GM23338 (cell line): ENCODE measurements around the gene SOX9. TPM values are rescaled to one million over a fixed set of nuclear protein-coding genes. Genes with fewer than 3 reads are reported as not detected.

Experiments
- ATAC-seq: fragments of 200-7000 bp; cut with Tn5 transposase; 3 replicates; pipeline ENCODE4 v1.9.1; 2020
- DNase-seq: peaks from one replicate; pipeline ENCODE4 v3.0.0-alpha.2; 2015; ENCODE audit warnings: low spot score
- H2AFZ ChIP-seq: fragments of 200-600 bp; sonication (generic); 2 replicates; pipeline ENCODE4 v1.8.0; 2016; ENCODE audit warnings: antibody characterized with exemption, mild to moderate bottlenecking, moderate library complexity
- H3F3A ChIP-seq: fragments of 200-600 bp; sonication (generic); replicated peaks from 2 replicates; pipeline ENCODE4 v1.8.0; 2017; ENCODE audit warnings: antibody characterized with exemption, mixed run types, low read depth
- H3K27ac ChIP-seq: fragments of 200-600 bp; sonication (generic); 2 replicates; pipeline ENCODE4 v1.6.1; 2016; ENCODE audit warnings: low read depth
- H3K27me3 ChIP-seq: fragments of 200-600 bp; sonication (generic); 2 replicates; pipeline ENCODE4 v1.8.0; 2016; ENCODE audit warnings: mild to moderate bottlenecking, mixed run types, moderate library complexity; ENCODE audit not compliant: insufficient read depth
- H3K36me3 ChIP-seq: fragments of 200-600 bp; sonication (generic); 2 replicates; pipeline ENCODE4 v1.8.0; 2016; ENCODE audit warnings: mild to moderate bottlenecking; ENCODE audit not compliant: insufficient read depth
- H3K4me1 ChIP-seq: fragments of 200-600 bp; sonication (generic); 2 replicates; pipeline ENCODE4 v1.8.0; 2016; ENCODE audit warnings: mild to moderate bottlenecking, moderate library complexity; ENCODE audit not compliant: insufficient read depth
- H3K4me2 ChIP-seq: fragments of 200-600 bp; sonication (generic); 2 replicates; pipeline ENCODE4 v1.7.1; 2017; ENCODE audit warnings: mixed run types
- H3K4me3 ChIP-seq: fragments of 200-600 bp; sonication (generic); 2 replicates; pipeline ENCODE4 v1.6.1; 2016; ENCODE audit warnings: mixed run types
- H3K79me2 ChIP-seq: fragments of 200-600 bp; sonication (generic); replicated peaks from 2 replicates; pipeline ENCODE4 v1.8.0; 2017; ENCODE audit warnings: mild to moderate bottlenecking; ENCODE audit not compliant: insufficient read depth
- H3K9me2 ChIP-seq: fragments of 200-600 bp; sonication (generic); 2 replicates; pipeline ENCODE4 v1.8.0; 2017; ENCODE audit not compliant: insufficient read depth
- H4K20me1 ChIP-seq: fragments of 200-600 bp; sonication (generic); replicated peaks from 2 replicates; pipeline ENCODE4 v1.8.0; 2017; ENCODE audit warnings: mild to moderate bottlenecking; ENCODE audit not compliant: insufficient read depth
- H3K27ac Mint-ChIP-seq: 2 replicates; pipeline ENCODE4 v1.8.0; 2020; ENCODE audit warnings: inconsistent platforms, mild to moderate bottlenecking, moderate library complexity, mixed read lengths
- H3K27me3 Mint-ChIP-seq: 3 replicates; pipeline ENCODE4 v1.8.0; 2022; ENCODE audit warnings: low read depth, mild to moderate bottlenecking, moderate library complexity, mixed read lengths, inconsistent platforms; ENCODE audit not compliant: insufficient read depth, poor library complexity
- H3K36me3 Mint-ChIP-seq: 3 replicates; pipeline ENCODE4 v1.8.0; 2021; ENCODE audit warnings: low read depth, mild to moderate bottlenecking, inconsistent platforms, moderate library complexity, mixed read lengths
- H3K4me1 Mint-ChIP-seq: 3 replicates; pipeline ENCODE4 v1.8.0; 2020; ENCODE audit warnings: mild to moderate bottlenecking, inconsistent platforms, mixed read lengths
- H3K4me3 Mint-ChIP-seq: 3 replicates; pipeline ENCODE4 v1.8.0; 2021; ENCODE audit warnings: moderate library complexity, mild to moderate bottlenecking, inconsistent platforms, mixed read lengths
- H3K9me3 Mint-ChIP-seq: 3 replicates; pipeline ENCODE4 v1.8.0; 2020; ENCODE audit warnings: moderate library complexity, mild to moderate bottlenecking, inconsistent platforms, mixed read lengths
- CTCF ChIP-seq, 2 experiments: fragments of 200-600 bp in 1 of 2; sonication (generic) in 1 of 2; conservative IDR thresholded peaks; 2 replicates each; pipeline versions ENCODE4 v1.5.1 to v1.6.1; 2016 to 2017; ENCODE audit warnings: antibody characterized with exemption in 2 of 2, low read depth in 2 of 2, mild to moderate bottlenecking in 2 of 2, moderate library complexity in 1 of 2
- EZH2 ChIP-seq: fragments of 200-600 bp; sonication (generic); IDR thresholded peaks from one replicate; pipeline ENCODE4 v1.8.0; 2017; ENCODE audit warnings: antibody characterized with exemption, mild to moderate bottlenecking, low read depth; ENCODE audit not compliant: unreplicated experiment
- NANOG ChIP-seq: IDR thresholded peaks from 2 replicates; pipeline ENCODE4 v1.6.1; 2016; ENCODE audit warnings: antibody characterized with exemption, borderline replicate concordance
- REST ChIP-seq: IDR thresholded peaks from one replicate; pipeline ENCODE4 v1.6.1; 2018; ENCODE audit warnings: antibody characterized with exemption; ENCODE audit not compliant: unreplicated experiment
- ZNF331 ChIP-seq: fragments of 250-450 bp; sonication (Bioruptor Pico); IDR thresholded peaks from 2 replicates; pipeline ENCODE4 v1.5.0; 2020; ENCODE audit warnings: low read depth, mild to moderate bottlenecking, moderate library complexity
- ZNF462 ChIP-seq: fragments of 250-450 bp; sonication (Bioruptor Pico); IDR thresholded peaks from 2 replicates; pipeline ENCODE4 v1.5.0; 2020; ENCODE audit warnings: mild to moderate bottlenecking, moderate library complexity
- polyA plus RNA-seq: library from polyadenylated mRNA; unstranded; fragments of >200 nt; fragmentation: Nextera tagmentation; extraction: Ambion mirVana; gene quantifications from 2 replicates; pipeline ENCODE4 v1.2.1, GENCODE V29; 2016
- total RNA-seq: library from RNA; depleted of rRNA; stranded (reverse); fragments of >200 nt; shearing (Covaris generic); gene quantifications from 2 replicates; pipeline ENCODE4 v1.2.3, GENCODE V29; 2014

Gene SOX9
- total and polyA plus RNA-seq, 2 experiments from 2014 or later: 4.4 TPM

GRCh38 chr17:72117535-72118334 is 3.1 kb upstream of the SOX9 start:
- no peak for TF ChIP-seq ZNF462 (CRISPR knock-in tag)
- TF ChIP-seq EZH2: peak; percentile 66
- H3K4me1 Mint-ChIP-seq: peaks cover 30% of the 10 kb centered on the region
- no peak for ATAC-seq
- no peak overlapping the region for H3K27ac Mint-ChIP-seq
- H2AFZ ChIP-seq: peak overlapping the region; percentile 90
- H3K27me3 Mint-ChIP-seq: peaks cover 72% of the 10 kb centered on the region
- H3K9me2 ChIP-seq: no peaks in the 10 kb centered on the region
- no peaks in the 10 kb centered on the region for H3K9me3 Mint-ChIP-seq
- H4K20me1 ChIP-seq: no peaks in the 10 kb centered on the region
- H3K4me3 ChIP-seq: peak overlapping the region; percentile 83
- peaks cover 25% of the 10 kb centered on the region for H3K4me1 ChIP-seq
- no peaks in the 10 kb centered on the region for H3K36me3 ChIP-seq
- peaks cover 7% of the 10 kb centered on the region; the same call in 1 of the 2 replicates for H3F3A ChIP-seq
- DNase-seq: peak; percentile 55
- peaks cover 92% of the 10 kb centered on the region for H3K27me3 ChIP-seq
- H3K4me3 Mint-ChIP-seq: peak overlapping the region; percentile 79
- 0 out of 2 replicates have a peak, but pooled peaks cover 3% of the 10 kb centered on the region for H3K79me2 ChIP-seq
- H3K27ac ChIP-seq: no peak overlapping the region
- peaks cover 3% of the 10 kb centered on the region for H3K36me3 Mint-ChIP-seq
- H3K4me2 ChIP-seq: peak overlapping the region; percentile 85

- H3K27me3 ChIP-seq: peaks cover 96% of the 10 kb centered on the region
- Mint-ChIP-seq H3K27ac (no peak overlapping the region), H3K27me3 (peaks cover 71% of the 10 kb centered on the region), H3K9me3 (no peaks in the 10 kb centered on the region), H3K4me3 (peak overlapping the region; percentile 97), H3K36me3 (peaks cover 11% of the 10 kb centered on the region), H3K4me1 (peaks cover 36% of the 10 kb centered on the region)
- peaks cover 7% of the 10 kb centered on the region; the same call in 1 of the 2 replicates for H3F3A ChIP-seq
- H4K20me1 ChIP-seq: no peaks in the 10 kb centered on the region
- ATAC-seq: no peak
- peak overlapping the region; percentile 83 for H3K4me3 ChIP-seq
- peaks cover 25% of the 10 kb centered on the region for H3K4me1 ChIP-seq
- TF ChIP-seq EZH2 (peak; percentile 62), REST (no peak), CTCF (conservative IDR thresholded peaks at IDR 0.05; ENCODE audit: low read depth in 2 of 2) (peak; percentile 81 to 93), NANOG (no peak), ZNF331 (no peak)
- H3K27ac ChIP-seq: no peak overlapping the region
- peak overlapping the region; percentile 93 for H3K4me2 ChIP-seq
- H3K36me3 ChIP-seq: no peaks in the 10 kb centered on the region
- 0 out of 2 replicates have a peak, but pooled peaks cover 9% of the 10 kb centered on the region for H3K79me2 ChIP-seq
- H2AFZ ChIP-seq: peak overlapping the region; percentile 90
- no peaks in the 10 kb centered on the region for H3K9me2 ChIP-seq
- peak; percentile 78 for DNase-seq
Observed at GRCh38 chr17:72118335-72119076, 2.3 kb upstream of the SOX9 start.
